Measurements from ENCODE around the gene HES4.

Gene HES4

GRCh38 chr1:952603-953002 lies 47.3 kb downstream of the HES4 start:
- Histone ChIP-seq H3K23ac (ENCODE audit: low read depth, low read length, poor library complexity) (peak overlapping the region; percentile 65), H4K8ac (ENCODE audit: low read depth, low read length) (no peak overlapping the region), H3K79me1 (ENCODE audit: low read depth, low read length) (peaks cover 3% of the 10 kb centered on the region), H2AK5ac (ENCODE audit: low read depth, low read length) (no peak overlapping the region), H3K9me3 (replicated peaks in 1 of 2; ENCODE audit: control insufficient read depth in 2 of 2, insufficient read depth in 1 of 2, low read depth in 1 of 2, low read length in 2 of 2) (peaks cover 0 to 2% of the 10 kb centered on the region in 2 donors), H3K14ac (ENCODE audit: low read length) (no peak overlapping the region), H4K91ac (ENCODE audit: low read depth, low read length, poor library complexity) (no peak overlapping the region), H3K9ac (ENCODE audit: low read depth, low read length, poor library complexity) (no peak overlapping the region), H2BK12ac (ENCODE audit: low read length) (no peak overlapping the region), H3K27me3 (ENCODE audit: control insufficient read depth in 3 of 3, insufficient read depth in 3 of 3, low read depth in 1 of 3, low read length in 3 of 3) (no peaks in the 10 kb centered on the region), H3K4me1 (ENCODE audit: control insufficient read depth in 2 of 2, insufficient read depth in 1 of 2, low read depth in 1 of 2, low read length in 2 of 2) (no peaks in the 10 kb centered on the region), H3K36me3 (replicated peaks in 1 of 2; ENCODE audit: control insufficient read depth in 2 of 2, insufficient read depth in 2 of 2, low read length in 2 of 2) (peaks cover 64 to 97% of the 10 kb centered on the region in 2 donors), H2BK15ac (ENCODE audit: low read length) (no peak overlapping the region), H2BK5ac (ENCODE audit: low read length) (no peak overlapping the region), H3K4ac (ENCODE audit: low read length) (no peak overlapping the region), H3K4me2 (ENCODE audit: insufficient read depth, low read length, poor library complexity, severe bottlenecking) (no peak overlapping the region), H3K18ac (ENCODE audit: low read length) (no peak overlapping the region), H3K4me3 (ENCODE audit: low read length in 2 of 2) (no peak overlapping the region), H3K27ac (replicated peaks; ENCODE audit: low read length) (no peak overlapping the region), H2AFZ (ENCODE audit: low read length) (no peak overlapping the region), H2BK120ac (ENCODE audit: low read depth, low read length) (no peak overlapping the region)
- DNase-seq (ENCODE audit: low spot score), result no peak
- WGBS, 2 donors (ENCODE audit: extremely low coverage in 2 of 2, insufficient read length in 2 of 2, insufficient replicate concordance in 1 of 2), result no CpG with 5 or more reads among the region's 7 CpGs

GRCh38 chr1:952201-952600 lies 47.7 kb downstream of the HES4 start:
- no peak overlapping the region for H3K14ac ChIP-seq (ENCODE audit: low read length)

GRCh38 chr1:951364-951763 lies 48.5 kb downstream of the HES4 start:
- no peak overlapping the region for H3K14ac ChIP-seq (ENCODE audit: low read length)
- no peaks in the 10 kb centered on the region for H3K27me3 ChIP-seq (ENCODE audit: control insufficient read depth in 3 of 3, insufficient read depth in 3 of 3, low read depth in 1 of 3, low read length in 3 of 3)
- H2AK5ac ChIP-seq (ENCODE audit: low read depth, low read length), result no peak overlapping the region
- no peak overlapping the region for H2BK15ac ChIP-seq (ENCODE audit: low read length)
- WGBS, 2 donors (ENCODE audit: extremely low coverage in 2 of 2, insufficient read length in 2 of 2, insufficient replicate concordance in 1 of 2), result no CpG with 5 or more reads among the region's 6 CpGs
- peaks cover 61 to 98% of the 10 kb centered on the region in 2 donors for H3K36me3 ChIP-seq (replicated peaks in 1 of 2; ENCODE audit: control insufficient read depth in 2 of 2, insufficient read depth in 2 of 2, low read length in 2 of 2)
- no peak overlapping the region for H4K91ac ChIP-seq (ENCODE audit: low read depth, low read length, poor library complexity)
- no peak overlapping the region for H3K4me2 ChIP-seq (ENCODE audit: insufficient read depth, low read length, poor library complexity, severe bottlenecking)
- H3K4me3 ChIP-seq (ENCODE audit: low read length in 2 of 2), result no peak overlapping the region
- H3K18ac ChIP-seq (ENCODE audit: low read length), result no peak overlapping the region
- H3K9me3 ChIP-seq (replicated peaks in 1 of 2; ENCODE audit: control insufficient read depth in 2 of 2, insufficient read depth in 1 of 2, low read depth in 1 of 2, low read length in 2 of 2), result peaks cover 0 to 2% of the 10 kb centered on the region in 2 donors
- no peak overlapping the region for H3K23ac ChIP-seq (ENCODE audit: low read depth, low read length, poor library complexity)
- H2AFZ ChIP-seq (ENCODE audit: low read length), result no peak overlapping the region
- peak overlapping the region; percentile 15 for H3K9ac ChIP-seq (ENCODE audit: low read depth, low read length, poor library complexity)
- no peak overlapping the region for H2BK120ac ChIP-seq (ENCODE audit: low read depth, low read length)
- no peak overlapping the region for H4K8ac ChIP-seq (ENCODE audit: low read depth, low read length)
- no peak overlapping the region for H3K4ac ChIP-seq (ENCODE audit: low read length)
- no peak for DNase-seq (ENCODE audit: low spot score)
- no peak overlapping the region for H3K27ac ChIP-seq (replicated peaks; ENCODE audit: low read length)
- H2BK12ac ChIP-seq (ENCODE audit: low read length), result no peak overlapping the region
- H3K79me1 ChIP-seq (ENCODE audit: low read depth, low read length), result peaks cover 3% of the 10 kb centered on the region
- H2BK5ac ChIP-seq (ENCODE audit: low read length), result no peak overlapping the region
- H3K4me1 ChIP-seq (ENCODE audit: control insufficient read depth in 2 of 2, insufficient read depth in 1 of 2, low read depth in 1 of 2, low read length in 2 of 2), result no peaks in the 10 kb centered on the region

More at GRCh38 chr1:952201-952600, 47.7 kb downstream of the HES4 start:
- Histone ChIP-seq H2BK15ac (ENCODE audit: low read length) (no peak overlapping the region), H3K27me3 (ENCODE audit: control insufficient read depth in 3 of 3, insufficient read depth in 3 of 3, low read depth in 1 of 3, low read length in 3 of 3) (no peaks in the 10 kb centered on the region), H3K18ac (ENCODE audit: low read length) (no peak overlapping the region), H3K4me1 (ENCODE audit: control insufficient read depth in 2 of 2, insufficient read depth in 1 of 2, low read depth in 1 of 2, low read length in 2 of 2) (no peaks in the 10 kb centered on the region), H3K36me3 (replicated peaks in 1 of 2; ENCODE audit: control insufficient read depth in 2 of 2, insufficient read depth in 2 of 2, low read length in 2 of 2) (peaks cover 65 to 99% of the 10 kb centered on the region in 2 donors), H3K9ac (ENCODE audit: low read depth, low read length, poor library complexity) (no peak overlapping the region), H3K4me3 (ENCODE audit: low read length in 2 of 2) (no peak overlapping the region), H3K79me1 (ENCODE audit: low read depth, low read length) (peaks cover 3% of the 10 kb centered on the region), H3K27ac (replicated peaks; ENCODE audit: low read length) (no peak overlapping the region), H2AFZ (ENCODE audit: low read length) (no peak overlapping the region), H2BK5ac (ENCODE audit: low read length) (no peak overlapping the region), H3K9me3 (replicated peaks in 1 of 2; ENCODE audit: control insufficient read depth in 2 of 2, insufficient read depth in 1 of 2, low read depth in 1 of 2, low read length in 2 of 2) (peaks cover 0 to 2% of the 10 kb centered on the region in 2 donors), H4K91ac (ENCODE audit: low read depth, low read length, poor library complexity) (no peak overlapping the region), H3K4ac (ENCODE audit: low read length) (no peak overlapping the region), H3K4me2 (ENCODE audit: insufficient read depth, low read length, poor library complexity, severe bottlenecking) (no peak overlapping the region), H2BK12ac (ENCODE audit: low read length) (no peak overlapping the region), H2AK5ac (ENCODE audit: low read depth, low read length) (no peak overlapping the region), H4K8ac (ENCODE audit: low read depth, low read length) (no peak overlapping the region), H3K23ac (ENCODE audit: low read depth, low read length, poor library complexity) (no peak overlapping the region), H2BK120ac (ENCODE audit: low read depth, low read length) (no peak overlapping the region)
- DNase-seq (ENCODE audit: low spot score), result no peak
- WGBS, 2 donors (ENCODE audit: extremely low coverage in 2 of 2, insufficient read length in 2 of 2, insufficient replicate concordance in 1 of 2), result no CpG with 5 or more reads among the region's 15 CpGs

GRCh38 chr1:950881-951280 lies 49.0 kb downstream of the HES4 start:
- Histone ChIP-seq H3K27ac (replicated peaks; ENCODE audit: low read length) (no peak overlapping the region), H3K23ac (ENCODE audit: low read depth, low read length, poor library complexity) (no peak overlapping the region), H2BK12ac (ENCODE audit: low read length) (no peak overlapping the region), H2BK5ac (ENCODE audit: low read length) (no peak overlapping the region), H2AK5ac (ENCODE audit: low read depth, low read length) (no peak overlapping the region), H3K9ac (ENCODE audit: low read depth, low read length, poor library complexity) (no peak overlapping the region), H3K79me1 (ENCODE audit: low read depth, low read length) (peaks cover 3% of the 10 kb centered on the region), H3K4me3 (ENCODE audit: low read length in 2 of 2) (no peak overlapping the region), H2AFZ (ENCODE audit: low read length) (no peak overlapping the region), H3K27me3 (ENCODE audit: control insufficient read depth in 3 of 3, insufficient read depth in 3 of 3, low read depth in 1 of 3, low read length in 3 of 3) (no peaks in the 10 kb centered on the region), H3K36me3 (replicated peaks in 1 of 2; ENCODE audit: control insufficient read depth in 2 of 2, insufficient read depth in 2 of 2, low read length in 2 of 2) (peaks cover 59 to 98% of the 10 kb centered on the region in 2 donors), H2BK120ac (ENCODE audit: low read depth, low read length) (no peak overlapping the region), H3K9me3 (replicated peaks in 1 of 2; ENCODE audit: control insufficient read depth in 2 of 2, insufficient read depth in 1 of 2, low read depth in 1 of 2, low read length in 2 of 2) (peaks cover 0 to 2% of the 10 kb centered on the region in 2 donors), H3K4ac (ENCODE audit: low read length) (no peak overlapping the region), H4K91ac (ENCODE audit: low read depth, low read length, poor library complexity) (no peak overlapping the region), H3K18ac (ENCODE audit: low read length) (no peak overlapping the region), H3K4me2 (ENCODE audit: insufficient read depth, low read length, poor library complexity, severe bottlenecking) (no peak overlapping the region), H4K8ac (ENCODE audit: low read depth, low read length) (no peak overlapping the region), H3K4me1 (ENCODE audit: control insufficient read depth in 2 of 2, insufficient read depth in 1 of 2, low read depth in 1 of 2, low read length in 2 of 2) (no peaks in the 10 kb centered on the region), H3K14ac (ENCODE audit: low read length) (no peak overlapping the region), H2BK15ac (ENCODE audit: low read length) (no peak overlapping the region)
- no CpG with 5 or more reads among the region's 23 CpGs for WGBS, 2 donors (ENCODE audit: extremely low coverage in 2 of 2, insufficient read length in 2 of 2, insufficient replicate concordance in 1 of 2)
- DNase-seq (ENCODE audit: low spot score), result no peak

Measured in neuronal stem cell (in vitro differentiated cells).